HG02759 (cell line): Measurements from ENCODE around the gene YAP1.
"Not testable (repeated sequence)": the region's sequence is repeated elsewhere in the genome, so short reads cannot be mapped to it uniquely, and the experiment has no call there.

Source experiments
- ATAC-seq: cut with Tn5 transposase; IDR thresholded peaks from one replicate; pipeline ENCODE4 v1.9.1; 2021; ENCODE audit warnings: mild to moderate bottlenecking, moderate library complexity; ENCODE audit not compliant: unreplicated experiment

Gene YAP1

DNA sequence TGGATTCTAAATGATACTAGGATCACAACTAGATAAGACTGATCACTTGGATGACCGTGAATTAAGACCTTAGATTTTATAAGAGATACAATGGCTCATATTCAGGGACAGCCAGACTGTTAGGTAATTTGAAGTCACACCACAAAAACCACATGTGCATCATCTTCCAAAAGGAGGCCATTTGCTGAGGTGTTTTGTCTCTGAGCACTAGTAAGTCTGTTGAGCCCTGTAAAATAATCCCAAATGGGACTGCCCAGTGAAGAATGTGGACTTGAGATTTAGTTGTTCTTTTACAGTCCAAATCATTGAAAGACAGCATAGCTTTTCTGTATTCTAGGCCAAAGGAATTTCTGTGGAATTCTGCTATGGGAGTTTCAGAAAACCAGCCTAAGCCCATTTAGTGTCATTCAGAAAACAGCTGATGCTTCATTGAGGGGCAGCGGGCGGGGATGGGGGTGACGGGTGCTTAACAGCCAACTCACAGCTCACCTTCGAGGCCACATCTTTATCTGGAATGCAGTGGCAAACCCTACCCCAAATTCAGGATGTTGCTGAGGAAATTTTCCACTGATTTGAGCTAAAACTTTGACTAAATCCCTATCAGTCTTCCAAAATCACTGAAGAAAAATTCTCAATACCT is 127.0 kb downstream of the YAP1 start:
- ATAC-seq: no peak

DNA sequence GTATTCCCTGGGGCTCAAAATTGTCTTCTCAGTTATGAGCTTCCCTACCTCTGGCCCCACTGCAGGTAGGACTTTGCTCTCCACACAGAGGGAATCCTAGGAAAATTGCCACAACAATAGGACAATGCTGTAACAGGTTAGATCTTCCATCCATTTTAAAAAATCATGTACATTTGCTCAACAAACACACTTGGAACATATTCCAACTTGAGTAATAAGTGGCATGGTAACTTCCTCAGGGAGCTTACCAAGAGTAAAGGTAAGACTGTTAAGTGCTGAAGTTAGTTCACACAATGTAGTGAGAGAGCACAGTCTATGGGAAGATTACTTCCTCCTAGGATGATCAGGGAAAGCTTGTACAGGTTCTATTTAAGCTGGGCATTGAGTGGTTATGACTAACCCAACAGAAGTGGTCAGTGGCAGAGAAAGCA is 128.2 kb downstream of the YAP1 start:
- ATAC-seq: no peak

DNA sequence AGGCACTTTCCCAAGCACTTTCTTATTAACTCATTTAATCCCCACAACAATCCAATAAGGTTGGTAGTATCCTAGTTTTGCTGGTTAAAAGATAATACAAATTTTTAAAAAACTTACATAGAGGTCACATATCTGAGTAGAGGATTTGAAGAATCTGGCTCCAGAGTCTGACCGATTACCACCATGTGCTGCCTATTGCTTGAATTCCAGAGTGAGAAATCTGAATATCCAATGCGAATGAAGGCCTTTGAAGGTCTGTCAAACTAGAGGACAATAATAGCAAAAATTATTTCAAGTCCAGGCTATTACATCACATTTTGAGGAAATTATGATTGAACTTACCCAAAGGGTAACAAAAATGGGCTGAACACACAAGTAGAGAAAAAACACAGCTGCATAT is 129.2 kb downstream of the YAP1 start:
- ATAC-seq: no peak

DNA sequence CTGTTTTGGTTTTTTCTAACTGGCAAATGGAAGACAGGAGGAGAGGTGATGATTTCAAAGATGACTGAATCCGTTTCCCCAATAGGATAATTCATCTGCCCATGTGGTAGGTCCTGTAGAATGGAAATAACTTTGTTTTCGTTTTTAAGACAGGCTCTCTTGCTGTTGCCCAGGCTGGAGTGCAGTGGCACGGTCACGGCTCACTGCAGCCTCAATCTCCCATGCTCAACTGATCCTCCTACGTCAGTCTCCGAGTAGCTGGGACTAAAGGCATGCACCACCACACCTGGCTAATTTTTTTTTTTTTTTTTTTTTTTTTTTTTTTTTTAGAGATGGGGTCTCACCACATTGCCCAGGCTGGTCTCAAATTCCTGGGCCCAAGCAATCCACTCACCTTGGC is 129.7 kb downstream of the YAP1 start:
- no peak for ATAC-seq

DNA sequence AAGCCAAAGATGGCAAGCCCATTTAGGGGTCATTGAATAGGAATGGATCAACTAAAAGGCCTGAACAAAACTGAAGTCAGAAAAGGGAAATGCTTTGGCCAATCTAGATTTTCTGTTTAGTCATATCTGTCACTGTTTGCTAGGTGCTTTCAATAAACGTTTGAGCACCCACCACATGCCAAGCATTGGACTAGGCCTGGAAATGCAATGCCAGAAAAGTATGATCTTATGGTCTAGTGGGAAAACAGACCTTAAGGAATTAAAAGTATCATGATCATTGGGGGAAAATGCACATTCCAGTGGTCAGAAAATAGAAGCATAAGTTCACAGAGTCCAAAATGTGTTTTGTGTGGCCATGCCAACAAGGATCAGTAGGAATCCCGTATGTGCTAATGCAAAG is 130.3 kb downstream of the YAP1 start:
- ATAC-seq: no peak

DNA sequence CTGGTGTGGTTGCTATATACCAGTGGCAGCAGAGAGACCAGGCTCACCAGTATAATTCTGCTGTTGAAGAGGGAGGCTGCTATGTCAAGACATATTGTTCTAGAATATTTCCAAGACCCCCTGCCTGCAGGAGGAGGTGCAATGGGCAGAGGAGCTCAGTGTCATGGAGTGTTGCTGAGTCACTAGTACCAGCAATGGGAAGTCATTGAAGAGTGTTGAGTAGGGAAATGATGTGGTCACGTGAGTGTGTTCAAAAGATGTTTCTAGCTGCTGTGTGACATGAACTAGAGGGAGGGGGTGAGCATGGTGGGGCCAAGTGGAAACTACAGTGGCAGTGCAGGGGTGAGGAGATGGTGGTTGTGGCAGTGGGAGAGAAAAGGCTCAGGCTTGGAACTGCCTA is 130.8 kb downstream of the YAP1 start:
- no peak for ATAC-seq

DNA sequence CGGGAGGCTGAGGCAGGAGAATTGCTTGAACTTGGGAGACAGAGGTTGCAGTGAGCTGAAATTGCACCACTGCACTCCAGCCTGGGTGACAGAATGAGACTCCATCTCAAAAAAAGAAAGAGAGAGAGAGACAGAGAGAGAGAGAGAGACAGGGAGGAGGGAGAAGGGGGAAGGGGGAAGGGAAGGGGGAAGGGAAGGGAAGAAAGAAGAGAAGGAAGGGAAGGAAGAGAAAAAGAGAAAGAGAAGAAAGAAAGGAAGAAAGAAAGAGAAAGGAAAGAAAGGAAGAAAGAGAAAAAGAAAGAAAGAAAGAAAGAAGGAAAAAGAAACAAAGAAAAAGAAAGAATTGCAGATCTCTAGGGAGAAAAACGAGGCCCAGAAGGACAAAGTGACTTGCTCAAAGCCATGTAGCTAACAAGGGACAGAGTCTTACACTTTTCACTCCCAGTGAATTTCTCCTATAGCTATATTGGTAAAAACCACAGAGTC is 133.2 kb downstream of the YAP1 start:
- ATAC-seq: no peak

DNA sequence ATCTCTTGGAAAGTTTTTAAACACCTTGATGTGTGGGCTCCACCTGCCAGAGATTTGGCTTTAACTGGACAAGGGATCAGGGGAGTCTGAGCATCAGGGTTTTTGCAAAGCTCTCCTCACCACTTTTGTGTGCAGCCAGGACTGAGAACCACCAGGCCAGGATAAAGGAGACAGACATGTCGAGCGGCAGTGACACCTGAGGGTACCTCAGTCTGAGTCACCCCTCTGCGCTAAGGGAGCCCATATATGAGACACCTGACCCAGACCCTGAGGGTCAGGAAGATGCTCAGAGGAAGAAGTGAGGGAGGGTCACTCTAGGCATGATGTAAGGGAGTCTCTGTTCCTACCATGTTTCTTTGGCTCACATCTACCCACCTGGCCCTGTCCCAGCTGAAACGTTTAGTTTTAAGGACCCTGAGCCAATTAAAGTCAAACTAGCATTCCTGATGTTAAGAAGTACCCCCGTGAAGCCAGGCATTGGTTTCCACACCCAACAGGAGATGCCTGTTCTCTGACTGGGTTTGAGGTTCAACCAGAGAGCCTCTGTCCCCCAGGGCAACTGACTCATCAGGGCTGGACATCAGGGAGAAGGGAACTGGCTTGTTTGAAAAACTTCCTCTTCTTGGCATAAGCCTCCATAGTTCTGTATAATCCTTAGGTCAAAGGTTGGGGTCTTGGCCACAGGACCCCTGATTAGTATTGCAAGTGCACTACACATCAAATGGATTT is 134.6 kb downstream of the YAP1 start:
- ATAC-seq: no peak

DNA sequence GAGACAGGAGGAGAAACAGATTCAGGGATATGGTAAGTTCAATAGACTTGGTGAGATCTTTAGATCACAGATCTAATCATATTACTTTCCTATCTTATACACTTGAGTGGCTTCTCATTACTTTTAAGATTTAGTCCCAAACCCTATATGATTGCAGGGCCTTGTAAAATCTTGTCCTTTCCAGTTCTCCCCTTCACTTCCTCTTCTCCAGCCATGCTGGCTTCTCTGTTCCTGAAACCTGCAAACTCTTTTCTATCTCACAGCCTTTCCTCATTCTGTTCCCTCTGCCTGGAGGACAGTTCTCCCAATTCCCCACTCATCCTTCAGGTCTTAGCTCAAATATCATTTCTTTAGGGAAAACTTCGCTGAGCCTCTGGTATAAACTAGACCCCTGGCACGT is 141.2 kb downstream of the YAP1 start:
- ATAC-seq: no peak

DNA sequence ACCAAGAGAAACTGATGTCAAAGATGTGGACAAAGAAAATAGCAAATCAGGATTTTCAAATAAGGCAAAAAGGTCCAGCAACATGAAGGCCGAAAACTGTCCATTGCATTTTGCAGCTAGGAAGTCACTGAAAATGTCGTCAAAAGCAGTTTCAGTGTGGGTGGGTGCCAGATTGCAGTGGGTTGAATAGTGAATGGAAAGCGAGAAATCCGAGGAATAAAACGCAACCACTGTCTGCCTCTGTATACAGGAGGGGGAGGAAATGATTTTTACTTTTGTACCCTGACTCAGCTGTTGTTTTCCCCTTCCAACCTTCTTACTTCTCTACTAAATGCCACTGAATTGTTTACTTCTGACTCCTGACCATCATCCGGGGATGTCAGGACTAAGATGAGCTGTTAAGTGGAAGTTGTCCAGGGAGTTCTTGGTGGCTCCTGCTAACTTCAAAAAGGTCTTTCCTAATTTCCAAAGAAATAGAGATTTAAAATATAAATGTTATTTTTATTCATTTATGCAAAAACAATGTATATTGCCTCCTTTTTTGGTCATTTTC is 142.2 kb downstream of the YAP1 start:
- no peak for ATAC-seq

DNA sequence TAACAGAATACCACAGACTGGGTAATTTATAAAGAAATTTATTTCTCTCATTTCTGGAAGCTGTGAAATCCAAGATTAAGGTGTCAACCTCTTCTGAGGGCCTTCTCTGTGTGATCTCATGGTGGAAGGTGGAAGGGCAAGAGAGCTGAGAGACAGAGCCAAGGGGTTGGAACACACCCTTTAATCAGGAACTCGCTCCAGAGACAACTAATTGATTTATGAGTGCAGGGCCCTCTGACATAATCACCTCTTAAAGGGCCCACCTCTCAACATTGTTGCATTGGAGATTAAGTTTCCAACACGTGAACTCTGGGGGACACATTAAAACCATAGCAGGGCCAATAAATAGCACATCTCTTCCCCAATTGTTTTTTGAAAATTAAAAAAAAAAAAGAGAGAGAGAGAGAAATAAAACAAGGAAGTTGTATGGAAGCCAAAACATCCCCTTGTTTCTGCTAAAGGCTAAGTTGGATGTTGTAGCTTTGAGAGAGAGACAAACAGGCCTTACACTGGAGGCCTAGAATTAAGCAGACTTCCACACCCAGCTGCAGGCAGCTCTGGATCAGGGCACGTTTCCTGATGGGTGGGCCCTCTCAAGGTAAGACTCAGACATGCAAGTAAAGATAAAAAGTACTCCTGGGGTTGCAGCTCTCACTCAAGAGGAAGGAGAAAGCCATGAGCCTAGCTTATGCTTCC is 142.9 kb downstream of the YAP1 start:
- no peak for ATAC-seq

DNA sequence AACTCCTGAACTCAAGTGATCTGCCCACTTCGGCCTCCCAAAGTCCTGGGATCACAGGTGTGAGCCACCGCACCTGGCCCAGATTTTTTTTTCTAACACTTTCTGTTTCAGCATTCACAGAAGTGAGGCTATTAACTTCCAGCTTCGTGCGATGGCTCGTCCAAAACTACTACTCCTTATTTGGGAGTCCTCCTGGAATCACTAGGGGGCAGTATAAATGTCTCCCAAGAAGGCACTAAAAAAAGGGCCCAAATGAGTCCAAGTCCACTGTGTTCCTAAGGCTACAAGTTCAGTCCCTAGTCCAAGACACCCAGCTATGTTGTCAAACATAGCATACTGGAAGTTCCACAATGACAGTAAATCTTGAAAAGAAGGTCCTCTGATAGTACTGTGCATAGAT is 143.8 kb downstream of the YAP1 start:
- no peak for ATAC-seq

DNA sequence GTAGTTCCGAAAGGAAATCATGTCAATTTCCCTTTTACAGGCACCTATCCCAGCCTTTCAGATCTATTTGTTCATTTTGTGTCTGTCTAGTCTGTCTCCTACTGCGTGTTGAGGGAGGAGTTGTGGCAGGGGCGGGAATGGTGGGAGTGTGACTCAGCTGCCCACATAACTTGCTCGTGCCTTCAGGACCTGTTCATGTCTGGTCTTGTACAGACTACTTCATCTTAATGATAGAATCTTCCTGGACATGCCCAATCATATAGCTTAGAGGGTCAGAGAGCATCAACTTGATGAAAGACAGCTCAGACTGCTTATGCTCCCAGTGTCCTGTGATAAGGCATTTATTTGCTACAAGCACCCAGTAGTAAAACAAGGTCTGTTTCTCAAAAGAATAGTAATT is 146.0 kb downstream of the YAP1 start:
- no peak for ATAC-seq

DNA sequence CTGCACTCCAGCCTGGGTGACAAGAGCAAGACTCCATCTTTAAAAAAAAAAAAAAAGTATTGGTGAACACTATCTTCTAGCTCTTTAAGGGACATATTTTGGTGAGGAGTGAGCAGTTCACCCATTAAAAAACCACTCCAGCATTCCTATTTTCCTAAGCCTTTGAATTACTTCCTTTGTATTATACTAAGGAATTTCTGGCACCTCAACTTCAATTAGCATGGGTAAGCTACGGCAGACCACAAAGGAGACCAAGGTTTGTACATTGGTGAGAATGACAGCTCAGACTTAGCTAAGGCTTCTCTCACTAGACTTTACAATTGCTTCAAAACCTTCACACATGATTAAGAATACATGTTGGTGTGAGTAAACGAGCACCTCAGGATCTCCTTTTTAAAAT is 150.0 kb downstream of the YAP1 start:
- no peak for ATAC-seq

DNA sequence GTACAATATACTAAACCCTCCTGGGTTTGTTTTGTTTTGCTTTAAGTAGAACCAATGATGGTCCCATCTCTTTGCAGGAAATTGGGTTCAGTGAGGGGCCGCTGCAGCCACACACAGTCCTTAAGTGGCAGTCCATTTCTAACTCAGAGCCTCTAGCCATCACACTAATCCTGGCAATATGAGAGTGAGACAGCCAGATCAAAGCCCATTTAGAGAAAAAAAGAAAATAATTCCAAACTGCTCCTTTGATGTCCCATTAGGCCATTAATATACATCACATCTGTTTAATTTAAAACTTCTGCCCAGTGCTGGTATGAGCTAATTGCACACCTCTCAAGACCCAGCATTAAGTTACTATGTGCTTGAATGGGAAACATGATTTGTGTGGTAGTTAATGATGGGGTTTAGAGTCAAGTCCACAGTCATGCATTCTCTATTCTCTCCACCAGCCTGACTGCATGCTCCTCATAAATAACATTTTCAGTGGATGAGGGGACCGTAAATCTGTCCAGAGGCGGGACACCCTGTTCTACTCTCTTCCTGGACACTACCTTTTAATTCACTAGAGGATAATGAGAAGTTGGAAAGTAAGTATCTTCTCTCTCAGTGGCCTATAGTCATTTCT is 153.2 kb downstream of the YAP1 start:
- ATAC-seq: no peak

DNA sequence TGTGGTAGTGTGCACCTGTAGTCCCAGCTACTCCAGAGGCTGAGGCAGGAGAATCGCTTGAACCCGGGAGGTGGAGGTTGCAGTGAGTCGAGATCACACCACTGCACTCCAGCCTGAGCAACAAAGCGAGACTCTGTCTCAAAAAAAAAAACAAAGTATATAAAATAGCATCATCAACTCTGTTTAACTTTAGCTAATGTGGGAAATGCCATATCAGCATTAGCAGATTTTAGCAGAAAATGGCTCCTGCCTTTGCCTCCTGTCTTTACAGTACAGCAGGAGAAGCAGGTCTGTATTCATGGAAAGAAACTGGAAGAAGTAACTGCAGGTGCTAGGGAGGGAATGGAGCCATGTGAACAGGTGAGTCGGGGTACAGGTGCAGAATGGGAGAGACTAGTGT is 154.5 kb downstream of the YAP1 start:
- not testable (repeated sequence) for ATAC-seq

DNA sequence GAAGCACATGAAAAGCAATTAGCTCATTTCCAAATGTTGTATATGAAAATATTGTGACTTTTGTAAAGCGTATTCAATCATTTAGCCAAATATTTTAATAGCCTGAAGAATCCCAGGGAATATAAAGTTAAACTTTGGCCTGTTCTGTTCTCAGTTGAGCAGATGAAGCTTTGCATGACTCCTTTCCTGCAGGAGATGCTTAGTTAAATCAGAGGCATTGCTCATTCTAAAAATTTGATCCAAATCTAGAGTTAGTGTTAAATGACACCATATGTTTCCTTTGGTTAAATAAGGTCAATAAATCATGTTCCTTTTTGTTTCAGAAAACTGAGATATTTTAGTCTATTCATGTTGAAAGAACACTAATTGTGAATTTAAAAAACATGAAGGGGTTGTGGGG is 155.9 kb downstream of the YAP1 start:
- ATAC-seq: no peak

DNA sequence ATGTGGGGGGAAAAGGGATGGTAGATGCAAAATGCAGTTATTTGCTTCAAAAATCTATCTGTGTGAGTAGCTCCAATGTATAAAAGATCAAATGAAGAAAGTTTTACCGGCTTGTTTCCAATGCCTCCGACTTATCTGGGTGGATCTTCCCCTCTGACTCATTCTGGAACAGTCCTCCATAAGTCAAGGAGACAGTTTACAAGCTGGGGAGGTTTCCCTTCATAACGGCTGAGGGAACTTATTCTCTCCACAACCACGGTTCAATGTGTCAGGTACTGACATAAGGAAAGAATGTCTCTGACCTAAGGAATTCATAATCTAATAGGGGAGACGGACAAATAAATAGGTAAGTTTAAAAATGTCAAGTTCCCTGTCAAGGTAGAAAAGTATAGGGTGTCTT is 157.4 kb downstream of the YAP1 start:
- ATAC-seq: no peak

DNA sequence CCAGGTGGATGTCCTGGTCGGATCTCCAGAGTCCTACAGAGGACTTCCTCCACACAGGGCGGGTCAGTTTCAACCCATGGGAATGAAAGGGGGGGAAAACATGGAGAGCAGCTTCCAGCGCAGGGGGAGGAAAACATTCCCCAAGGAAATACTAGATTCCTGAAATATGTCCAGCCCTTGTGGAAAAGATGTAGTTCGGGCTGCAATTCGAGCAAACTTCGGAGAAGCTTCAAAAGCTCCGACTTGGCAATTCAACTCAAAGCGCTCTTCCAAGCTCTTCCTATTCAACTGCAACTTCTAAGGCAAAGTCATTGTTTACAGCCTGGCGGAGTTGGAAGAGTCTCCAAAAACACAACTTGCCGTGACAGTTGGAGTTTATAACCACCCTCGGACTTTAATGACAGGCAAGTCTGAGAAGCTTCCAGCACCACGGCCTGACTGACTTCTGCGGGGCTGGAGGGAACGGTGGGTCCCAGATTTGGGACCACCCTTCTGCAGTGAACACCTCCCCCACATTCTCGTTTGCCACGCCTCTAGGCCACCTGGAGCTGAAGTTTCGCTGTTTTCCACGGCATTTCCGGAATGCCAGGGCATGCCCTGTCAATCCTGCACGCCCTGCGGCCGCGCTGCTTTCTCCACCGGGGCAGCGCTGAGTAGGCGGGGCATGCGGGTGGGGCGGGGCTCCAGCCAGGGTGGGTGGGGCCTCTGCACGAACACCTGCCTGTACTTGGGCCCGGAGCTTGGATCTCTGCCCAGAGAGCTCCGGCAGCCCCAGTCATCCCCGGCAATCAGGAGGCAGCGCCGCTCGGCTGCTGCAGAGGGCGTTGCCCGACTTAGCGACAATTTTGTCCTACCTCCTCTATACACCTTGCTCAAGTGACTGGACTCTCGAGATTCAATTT is 158.1 kb downstream of the YAP1 start:
- ATAC-seq: peak; percentile 96

DNA sequence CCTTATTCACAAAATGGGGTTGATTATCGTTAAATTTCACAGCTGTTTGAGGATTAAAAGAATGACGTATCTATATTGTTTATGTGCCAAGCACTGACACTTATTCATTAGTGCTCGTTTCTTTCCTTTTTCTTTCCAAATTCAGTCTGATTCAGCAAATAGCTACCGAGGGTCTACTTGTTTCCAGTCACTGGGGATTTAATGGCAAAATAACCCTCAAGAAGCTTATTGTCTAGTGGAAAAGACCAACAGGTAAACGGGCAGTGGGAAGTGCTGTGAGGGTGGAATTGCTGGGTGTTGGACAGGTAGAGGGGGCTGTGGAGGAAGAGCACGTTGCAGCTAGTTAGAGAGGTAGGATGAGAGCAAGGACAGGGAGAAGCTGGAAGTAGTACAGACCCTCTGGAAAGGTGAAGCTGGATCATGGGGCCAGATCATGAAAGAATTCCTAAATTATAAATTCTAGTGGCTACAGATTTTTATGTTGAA is 158.8 kb downstream of the YAP1 start:
- no peak for ATAC-seq
